Liver (tissue), 9 donors: ENCODE results near the gene FAM83G. TPM values are rescaled to one million over a fixed set of nuclear protein-coding genes. Genes with fewer than 3 reads are reported as not detected.

Source experiments
- DNase-seq: peaks from one replicate; pipeline ENCODE4 v3.0.0-alpha.2; 2017; ENCODE audit warnings: low spot score
- H3K27ac ChIP-seq, 2 donors: one replicate each; pipeline ENCODE4 v1.7.0; 2013; ENCODE audit warnings: inconsistent platforms in 2 of 2, low read length in 2 of 2, control low read depth in 1 of 2, low read depth in 1 of 2, mild to moderate bottlenecking in 1 of 2
- H3K27me3 ChIP-seq, 4 donors: one replicate each; pipeline versions ENCODE4 v1.6.1 to v1.7.0; 2013; ENCODE audit warnings: low read length in 3 of 4, inconsistent platforms in 1 of 4, mild to moderate bottlenecking in 1 of 4, moderate library complexity in 1 of 4; ENCODE audit not compliant: control insufficient read depth in 4 of 4, insufficient read depth in 4 of 4
- H3K36me3 ChIP-seq, 4 donors: one replicate each; pipeline versions ENCODE4 v1.6.1 to v1.7.0; 2013; ENCODE audit warnings: low read length in 3 of 4, mild to moderate bottlenecking in 3 of 4, low read depth in 1 of 4, moderate library complexity in 1 of 4; ENCODE audit not compliant: control insufficient read depth in 4 of 4, insufficient read depth in 3 of 4
- H3K4me1 ChIP-seq, 4 donors: one replicate each; pipeline versions ENCODE4 v1.6.1 to v1.7.0; 2013; ENCODE audit warnings: low read length in 3 of 4, mild to moderate bottlenecking in 3 of 4, moderate library complexity in 1 of 4; ENCODE audit not compliant: control insufficient read depth in 4 of 4, insufficient read depth in 4 of 4
- H3K4me3 ChIP-seq, 3 donors: one replicate each; pipeline versions ENCODE4 v1.6.1 to v1.7.0; 2013; ENCODE audit warnings: low read length in 3 of 3, control low read depth in 1 of 3, low read depth in 1 of 3, mild to moderate bottlenecking in 1 of 3
- H3K9ac ChIP-seq, 2 donors: one replicate each; pipeline ENCODE4 v1.7.0; 2013; ENCODE audit warnings: low read length in 2 of 2, mild to moderate bottlenecking in 2 of 2, moderate library complexity in 2 of 2, control low read depth in 1 of 2, low read depth in 1 of 2
- H3K9me3 ChIP-seq, 4 donors: one replicate each; pipeline versions ENCODE4 v1.6.1 to v1.7.0; 2013; ENCODE audit warnings: low read length in 3 of 4; ENCODE audit not compliant: control insufficient read depth in 4 of 4
- ATF3 ChIP-seq: IDR thresholded peaks from 2 replicates; pipeline ENCODE4 v1.6.1; 2016; ENCODE audit warnings: antibody characterized with exemption
- CTCF ChIP-seq: fragments of 150-350 bp; IDR thresholded peaks from 2 replicates; pipeline ENCODE4 v1.5.1; 2017; ENCODE audit warnings: improper control_type of control experiment, low read depth, low read length; ENCODE audit not compliant: missing input control
- EGR1 ChIP-seq, 2 donors: IDR thresholded peaks; 2 replicates each; pipeline ENCODE4 v1.6.1; 2016 to 2018; ENCODE audit warnings: antibody characterized with exemption in 2 of 2, low read depth in 2 of 2
- FOXA1 ChIP-seq: IDR thresholded peaks from 2 replicates; pipeline ENCODE4 v1.6.1; 2016; ENCODE audit warnings: antibody characterized with exemption
- FOXA2 ChIP-seq: IDR thresholded peaks from 2 replicates; pipeline ENCODE4 v1.6.1; 2016; ENCODE audit warnings: antibody characterized with exemption
- GABPA ChIP-seq, 2 donors: IDR thresholded peaks in 1 of 2; conservative IDR thresholded peaks in 1 of 2; 2 replicates each; pipeline ENCODE4 v1.6.1; 2016; ENCODE audit warnings: antibody characterized with exemption in 2 of 2, mild to moderate bottlenecking in 1 of 2, moderate library complexity in 1 of 2
- HNF4G ChIP-seq: IDR thresholded peaks from 2 replicates; pipeline ENCODE4 v1.6.1; 2016; ENCODE audit warnings: antibody characterized with exemption
- JUND ChIP-seq, 2 donors: IDR thresholded peaks; 2 replicates each; pipeline ENCODE4 v1.6.1; 2016; ENCODE audit warnings: antibody characterized with exemption in 2 of 2
- MAX ChIP-seq: IDR thresholded peaks from 2 replicates; pipeline ENCODE4 v1.6.1; 2016; ENCODE audit warnings: antibody characterized with exemption
- NR2F2 ChIP-seq: IDR thresholded peaks from 2 replicates; pipeline ENCODE4 v1.6.1; 2016; ENCODE audit warnings: antibody characterized with exemption
- REST ChIP-seq: IDR thresholded peaks from 2 replicates; pipeline ENCODE4 v1.6.1; 2016; ENCODE audit warnings: antibody characterized with exemption, mild to moderate bottlenecking
- RXRA ChIP-seq, 2 donors: IDR thresholded peaks; 2 replicates each; pipeline ENCODE4 v1.6.1; 2017 to 2018; ENCODE audit warnings: antibody characterized with exemption in 2 of 2, mild to moderate bottlenecking in 1 of 2
- TAF1 ChIP-seq: conservative IDR thresholded peaks from 2 replicates; pipeline ENCODE4 v1.6.1; 2016; ENCODE audit warnings: antibody characterized with exemption, mild to moderate bottlenecking
- YY1 ChIP-seq: IDR thresholded peaks from 2 replicates; pipeline ENCODE4 v1.6.1; 2016; ENCODE audit warnings: antibody characterized with exemption, mild to moderate bottlenecking
- ZBTB33 ChIP-seq: IDR thresholded peaks from 2 replicates; pipeline ENCODE4 v1.6.1; 2016; ENCODE audit warnings: antibody characterized with exemption
- WGBS: extraction: QIAGEN DNeasy Blood & Tissue Kit; methylation state at CpG from one replicate; pipeline ENCODE4 v1.1.7; 2013; 5-methylcytosine and 5-hydroxymethylcytosine counted together
- polyA plus RNA-seq, 2 donors: library from polyadenylated mRNA; stranded (reverse) in 1 of 2; unstranded in 1 of 2; fragments of 200-250 nt in 1 of 2; fragments of >200 nt in 1 of 2; fragmentation: Nextera tagmentation in 1 of 2; extraction: Ambion mirVana in 1 of 2; gene quantifications; one replicate each; pipeline versions ENCODE4 v1.2.1 to v1.2.3, GENCODE V29; 2013 to 2015
- total RNA-seq, 2 donors: library from RNA; depleted of rRNA; stranded (reverse); fragments of >200 nt; gene quantifications; one replicate each; pipeline ENCODE4 v1.2.3, GENCODE V29; 2014
- donor health status: healthy.
- donor health status: healthy.
- donor health status: healthy.
- donor health status: healthy.
- donor health status: healthy.

Gene FAM83G
- total and polyA plus RNA-seq, 4 donors: 5.2 to 25.0 (median 11.5) TPM

DNA sequence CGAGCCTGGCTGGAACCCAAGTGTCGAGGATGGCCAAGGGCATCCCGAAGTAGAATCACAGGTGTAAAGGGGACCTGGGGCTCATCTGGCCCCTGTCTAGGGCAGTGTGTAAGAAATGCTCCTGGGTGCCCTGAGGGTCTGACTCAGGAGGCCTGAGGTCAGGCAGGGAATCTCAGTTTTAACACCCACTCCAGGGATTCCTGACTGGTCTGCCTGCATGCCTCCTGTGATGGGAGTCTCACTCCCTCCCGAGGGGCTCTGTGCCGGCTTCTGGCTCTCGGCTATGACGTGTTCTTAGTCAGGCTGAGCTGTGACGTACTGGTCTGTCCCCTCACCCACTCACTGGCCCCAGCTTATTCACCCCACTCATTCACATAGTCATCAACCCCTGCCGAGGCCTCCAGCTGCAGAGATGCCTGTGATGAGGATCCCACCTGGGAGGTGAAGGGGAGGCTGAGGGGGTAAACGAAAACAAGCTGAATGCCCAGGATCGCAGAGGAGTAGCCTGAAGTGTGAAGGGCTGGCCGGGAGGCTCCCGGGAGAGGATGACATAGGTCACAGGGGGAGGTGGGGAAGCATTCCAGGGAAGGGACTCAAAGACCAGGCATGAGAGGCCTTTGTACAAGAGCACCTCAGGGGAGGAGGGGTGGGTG lies 23.8 kb downstream of the FAM83G start:
- no peak for TF ChIP-seq TAF1
- TF ChIP-seq GABPA (IDR thresholded peaks at IDR 0.05 in 1 of 2, conservative IDR thresholded peaks at IDR 0.05 in 1 of 2): no peak
- TF ChIP-seq FOXA2: no peak
- no peak for TF ChIP-seq EGR1 (IDR thresholded peaks at IDR 0.05; ENCODE audit: low read depth in 2 of 2)
- TF ChIP-seq NR2F2: no peak
- TF ChIP-seq REST: no peak
- TF ChIP-seq ATF3: no peak
- TF ChIP-seq RXRA (IDR thresholded peaks at IDR 0.05): no peak
- no peak for TF ChIP-seq MAX
- no peak for TF ChIP-seq CTCF
- no peak for TF ChIP-seq ZBTB33
- no peak for TF ChIP-seq YY1
- no peak for TF ChIP-seq FOXA1
- peaks cover 7 to 40% (median 24%) of the 10 kb centered on the region in 4 donors for H3K4me1 ChIP-seq
- H3K9ac ChIP-seq: no peak overlapping the region
- no peak overlapping the region for H3K4me3 ChIP-seq
- H3K9me3 ChIP-seq: no peaks in the 10 kb centered on the region
- peaks cover 0 to 10% (median 5%) of the 10 kb centered on the region in 4 donors for H3K36me3 ChIP-seq
- 88% methylated on average over 13 of the region's 13 CpGs for WGBS
- no peak overlapping the region for H3K27ac ChIP-seq
- no peak for DNase-seq
- no peaks in the 10 kb centered on the region for H3K27me3 ChIP-seq

DNA sequence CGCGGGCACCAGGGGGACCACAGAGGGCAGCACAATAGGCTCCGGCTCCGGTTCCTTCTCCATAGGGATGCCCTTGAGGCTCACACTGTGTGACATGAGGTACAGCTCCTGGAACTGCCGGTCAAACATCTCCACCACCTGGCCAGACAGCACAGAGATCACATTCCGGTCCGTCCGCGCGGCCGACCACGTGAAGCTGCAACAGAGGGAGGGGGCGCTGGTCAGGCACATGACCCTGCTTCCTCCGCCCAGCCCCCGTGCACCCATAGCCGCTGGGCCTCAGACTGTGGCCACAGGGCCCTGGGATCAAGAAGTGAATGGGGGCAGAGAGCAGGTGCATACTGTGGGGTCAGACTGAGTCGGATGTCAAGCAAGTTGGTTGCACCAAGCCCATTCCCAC lies 25.9 kb downstream of the FAM83G start:
- Histone ChIP-seq H3K9me3 (no peaks in the 10 kb centered on the region), H3K27ac (no peak overlapping the region), H3K4me3 (no peak overlapping the region), H3K36me3 (peaks cover 0 to 10% (median 2%) of the 10 kb centered on the region in 4 donors), H3K27me3 (no peaks in the 10 kb centered on the region), H3K4me1 (peaks cover 7 to 40% (median 24%) of the 10 kb centered on the region in 4 donors), H3K9ac (no peak overlapping the region)
- TF ChIP-seq FOXA2: no peak
- TF ChIP-seq NR2F2: no peak
- TF ChIP-seq TAF1: no peak
- TF ChIP-seq MAX: no peak
- TF ChIP-seq ZBTB33: no peak
- TF ChIP-seq GABPA (IDR thresholded peaks at IDR 0.05 in 1 of 2, conservative IDR thresholded peaks at IDR 0.05 in 1 of 2): no peak
- TF ChIP-seq EGR1 (IDR thresholded peaks at IDR 0.05; ENCODE audit: low read depth in 2 of 2): no peak
- TF ChIP-seq FOXA1: no peak
- TF ChIP-seq JUND (IDR thresholded peaks at IDR 0.05): no peak
- no peak for TF ChIP-seq ATF3
- TF ChIP-seq HNF4G: no peak
- 93% methylated on average over 17 of the region's 17 CpGs for WGBS
- no peak for DNase-seq
